GM18868 (cell line): Measurements from ENCODE around the gene ABCC10.
"Not testable (repeated sequence)": the region's sequence is repeated elsewhere in the genome, so short reads cannot be mapped to it uniquely, and the experiment has no call there.

Experiments used
- ATAC-seq: cut with Tn5 transposase; IDR thresholded peaks from one replicate; pipeline ENCODE4 v1.9.1; 2021; ENCODE audit warnings: mild to moderate bottlenecking, moderate library complexity; ENCODE audit not compliant: unreplicated experiment

ABCC10 gene

DNA sequence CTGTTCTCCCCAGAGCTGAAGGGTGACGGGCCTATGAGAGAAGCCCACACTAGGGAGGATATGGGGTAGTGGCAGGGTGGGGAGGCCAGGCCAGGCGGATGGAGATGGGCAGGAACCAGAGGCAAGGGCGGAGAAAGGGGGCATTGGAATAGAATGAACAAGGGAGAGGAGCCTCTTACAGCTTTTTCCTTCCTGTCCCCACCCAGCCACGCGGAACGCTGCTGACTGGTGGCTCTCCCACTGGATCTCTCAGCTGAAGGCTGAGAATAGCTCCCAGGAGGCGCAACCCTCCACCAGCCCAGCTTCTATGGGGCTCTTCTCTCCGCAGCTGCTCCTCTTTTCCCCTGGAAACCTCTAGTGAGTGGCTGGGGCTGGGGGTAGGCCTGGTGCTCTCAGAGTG lies 17.2 kb downstream of the ABCC10 start:
- no peak for ATAC-seq

DNA sequence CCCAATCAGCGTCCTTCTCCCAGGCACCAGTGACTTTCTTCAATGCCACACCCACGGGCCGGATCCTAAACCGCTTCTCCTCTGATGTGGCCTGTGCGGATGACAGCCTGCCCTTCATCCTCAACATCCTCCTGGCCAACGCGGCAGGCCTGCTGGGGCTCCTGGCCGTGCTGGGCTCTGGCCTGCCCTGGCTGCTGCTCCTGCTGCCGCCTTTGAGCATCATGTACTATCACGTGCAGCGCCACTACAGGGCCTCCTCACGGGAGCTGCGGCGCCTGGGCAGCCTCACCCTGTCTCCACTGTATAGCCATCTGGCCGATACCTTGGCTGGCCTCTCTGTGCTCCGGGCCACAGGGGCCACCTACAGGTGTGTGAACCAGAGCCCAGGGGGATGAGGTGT lies 18.2 kb downstream of the ABCC10 start:
- no peak for ATAC-seq

DNA sequence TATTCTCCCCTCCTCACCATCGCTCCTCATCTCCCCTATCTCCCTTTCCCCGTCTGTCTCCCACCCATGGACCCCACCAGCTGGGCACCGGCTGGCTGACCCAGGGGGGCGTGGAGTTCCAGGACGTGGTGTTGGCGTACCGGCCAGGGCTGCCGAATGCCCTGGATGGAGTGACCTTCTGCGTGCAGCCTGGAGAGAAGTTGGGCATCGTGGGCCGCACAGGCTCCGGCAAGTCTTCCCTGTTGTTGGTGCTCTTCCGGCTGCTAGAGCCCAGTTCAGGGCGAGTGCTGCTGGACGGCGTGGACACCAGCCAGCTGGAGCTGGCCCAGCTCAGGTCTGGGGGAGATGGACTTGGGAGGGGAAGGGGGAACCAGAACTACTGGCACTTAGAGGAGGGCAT lies 20.3 kb downstream of the ABCC10 start:
- ATAC-seq = no peak

DNA sequence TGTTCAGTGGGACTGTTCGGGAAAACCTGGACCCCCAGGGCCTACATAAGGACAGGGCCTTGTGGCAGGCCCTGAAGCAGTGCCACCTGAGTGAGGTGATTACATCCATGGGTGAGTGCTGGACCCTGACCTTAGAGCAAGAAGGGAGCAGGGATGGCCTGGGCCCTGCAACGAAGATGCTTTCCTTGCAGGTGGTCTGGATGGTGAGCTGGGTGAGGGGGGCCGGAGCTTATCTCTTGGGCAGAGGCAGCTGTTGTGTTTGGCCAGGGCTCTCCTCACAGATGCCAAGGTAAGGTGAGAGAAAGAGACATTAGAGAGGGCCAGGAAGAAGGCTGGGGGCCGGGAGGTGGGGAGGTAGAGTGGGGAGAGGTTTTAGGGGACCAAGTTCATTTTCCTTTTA lies 21.6 kb downstream of the ABCC10 start:
- ATAC-seq = no peak

DNA sequence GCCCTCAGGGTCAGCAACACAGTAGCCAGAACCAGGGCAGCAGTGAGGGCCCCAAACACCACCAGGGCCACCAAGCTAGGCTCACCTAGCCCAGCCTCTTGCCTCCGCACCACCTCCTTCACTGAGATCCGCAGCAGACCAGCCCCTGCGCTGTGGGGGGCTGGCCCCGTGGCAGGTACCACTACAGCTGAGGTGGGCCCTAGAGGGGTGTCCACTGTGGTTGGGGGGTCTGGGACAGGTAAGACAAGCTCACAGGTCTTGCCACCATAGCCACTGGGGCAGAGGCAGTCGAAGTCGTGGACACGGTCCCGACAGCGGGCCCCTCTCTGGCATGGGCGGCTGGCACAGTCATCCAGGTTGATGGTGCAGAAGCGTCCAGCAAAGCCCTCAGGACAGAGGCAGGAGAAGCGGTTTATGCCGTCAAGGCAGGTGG lies 23.4 kb downstream of the ABCC10 start:
- ATAC-seq = no peak

DNA sequence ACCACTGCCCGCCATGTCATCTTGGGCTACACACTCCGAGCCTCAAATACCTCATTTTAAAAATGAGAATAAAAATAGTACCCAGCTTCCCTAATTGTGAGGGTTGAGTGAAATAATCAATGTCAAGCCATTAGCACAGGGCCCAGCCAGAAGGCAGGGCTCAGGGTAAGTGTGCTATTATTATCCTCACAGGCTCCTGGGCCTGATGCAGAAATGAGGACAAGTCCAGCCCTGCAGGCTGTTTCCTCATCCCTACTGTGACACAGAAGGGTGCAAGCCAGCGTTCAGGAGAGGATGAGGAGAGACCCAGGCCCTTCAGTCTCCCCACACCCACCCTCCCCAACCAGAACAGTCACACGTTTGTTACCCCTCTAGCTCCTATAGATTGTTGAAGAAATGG lies 24.0 kb downstream of the ABCC10 start:
- no peak for ATAC-seq

DNA sequence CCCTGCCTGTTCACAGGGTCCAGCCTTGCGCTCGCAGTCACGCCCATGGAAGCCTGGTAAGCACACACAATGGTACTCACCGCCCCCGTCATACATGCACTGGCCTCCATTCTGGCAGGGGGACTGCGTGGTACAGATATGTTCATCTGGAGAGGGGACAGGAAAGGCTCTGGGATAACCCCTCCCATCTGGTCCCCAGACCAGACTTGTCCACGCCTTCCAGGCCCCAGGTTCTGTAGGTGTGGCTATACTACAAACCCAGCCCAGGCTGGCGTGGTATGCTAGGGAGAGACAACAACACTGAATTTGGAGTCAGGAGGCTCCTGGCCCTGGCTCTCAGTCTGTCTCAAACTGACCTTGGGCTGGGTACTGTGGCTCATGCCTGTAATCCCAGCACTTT lies 24.6 kb downstream of the ABCC10 start:
- no peak for ATAC-seq

DNA sequence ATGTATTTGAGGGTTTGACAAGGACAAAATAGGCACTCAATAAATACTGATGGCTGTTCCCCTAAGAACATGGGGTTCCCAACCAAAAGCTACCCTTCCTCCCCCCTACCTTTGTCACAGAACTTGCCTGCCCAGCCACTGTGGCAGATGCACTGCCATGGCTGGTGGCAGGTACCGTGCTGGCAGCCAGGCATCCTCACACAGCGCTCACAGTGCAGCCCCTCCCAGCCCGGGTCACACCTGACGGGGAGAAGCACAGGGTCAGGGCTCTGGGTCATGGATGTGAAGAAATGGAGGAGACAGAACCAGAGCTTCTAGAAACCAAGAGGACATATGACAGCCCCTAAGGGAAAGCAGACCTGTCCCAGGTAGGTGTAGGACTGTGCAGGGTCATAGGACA lies 25.6 kb downstream of the ABCC10 start:
- ATAC-seq = no peak

DNA sequence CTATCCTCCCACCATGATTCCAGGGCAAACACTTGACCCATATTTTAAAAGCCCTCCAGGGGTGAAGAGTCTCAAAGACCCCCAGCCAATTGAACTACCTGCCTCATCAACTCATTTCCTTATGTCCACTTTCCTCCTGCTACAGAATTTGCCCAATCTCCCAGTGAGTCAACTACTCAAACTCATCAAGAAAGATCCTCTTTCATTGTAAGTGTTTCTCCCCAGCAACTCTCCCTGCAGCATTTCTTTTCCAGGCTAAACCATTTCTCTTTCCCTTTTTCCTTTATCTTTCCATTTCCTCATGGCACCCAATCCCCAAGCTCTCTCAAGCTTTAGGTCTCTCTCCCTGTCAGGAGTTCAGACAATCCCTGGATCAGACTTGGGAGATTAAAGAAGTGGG lies 26.5 kb downstream of the ABCC10 start:
- ATAC-seq = no peak

DNA sequence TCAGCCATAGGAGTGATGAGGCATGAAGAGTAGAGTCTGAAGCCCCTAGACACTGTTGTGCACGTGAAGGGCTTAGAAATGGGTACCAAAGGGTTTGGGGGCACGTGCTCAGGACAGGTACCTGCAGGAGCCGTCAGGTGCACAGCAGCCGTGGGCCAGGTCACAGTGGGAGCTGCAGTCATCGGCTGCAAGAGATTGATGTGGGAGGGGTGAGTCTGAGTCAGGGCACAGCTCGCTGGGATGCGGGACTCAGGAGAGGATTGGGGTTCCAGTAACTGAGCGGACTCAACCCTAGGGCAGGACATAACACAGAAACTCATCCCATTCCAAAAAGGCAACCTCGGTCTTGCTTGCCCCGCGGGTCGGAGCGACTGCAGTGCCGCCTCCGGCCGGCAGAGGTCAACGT lies 27.0 kb downstream of the ABCC10 start:
- peak; percentile 67 for ATAC-seq

DNA sequence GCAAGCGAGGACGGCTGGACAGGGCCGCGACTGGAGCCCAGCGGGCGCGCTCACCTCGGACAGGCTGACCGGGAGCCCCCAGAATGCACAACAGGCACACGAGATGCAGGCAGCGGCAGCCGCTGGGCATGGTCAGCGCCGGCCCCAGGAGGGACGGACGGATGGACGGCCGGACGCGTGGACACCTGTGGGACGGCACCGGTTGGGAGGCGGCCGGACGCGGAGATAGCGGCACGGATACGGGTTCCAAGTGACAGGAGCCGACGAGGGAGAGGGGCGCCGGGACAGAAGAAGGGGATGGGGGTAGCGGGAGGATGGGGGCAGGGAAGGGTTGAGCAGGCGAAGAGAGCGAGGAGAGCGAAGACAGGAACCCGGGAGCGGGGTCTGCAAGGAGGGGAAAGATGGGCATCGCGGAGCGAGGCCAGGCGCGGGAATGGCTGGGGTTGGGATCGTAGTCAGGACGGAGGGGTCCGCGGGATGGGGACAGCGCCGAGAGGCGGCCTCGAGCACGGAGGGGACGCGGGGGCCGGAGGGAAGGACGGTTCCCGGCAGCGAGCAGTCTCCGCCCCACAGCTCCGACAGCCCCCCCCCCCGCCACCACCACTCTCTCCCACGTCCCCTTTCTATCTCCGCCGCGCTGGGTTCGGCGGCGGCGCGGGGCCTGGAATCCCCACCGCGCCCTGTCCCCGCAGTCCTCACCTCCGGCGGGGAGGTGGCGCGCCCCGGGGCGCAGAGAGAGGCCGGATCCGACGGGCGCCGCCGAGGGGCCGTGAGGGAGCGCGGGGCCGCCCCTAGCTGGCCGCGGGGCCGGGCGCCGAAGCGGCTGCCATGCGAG lies 27.6 kb downstream of the ABCC10 start:
- peak; percentile 18 for ATAC-seq

DNA sequence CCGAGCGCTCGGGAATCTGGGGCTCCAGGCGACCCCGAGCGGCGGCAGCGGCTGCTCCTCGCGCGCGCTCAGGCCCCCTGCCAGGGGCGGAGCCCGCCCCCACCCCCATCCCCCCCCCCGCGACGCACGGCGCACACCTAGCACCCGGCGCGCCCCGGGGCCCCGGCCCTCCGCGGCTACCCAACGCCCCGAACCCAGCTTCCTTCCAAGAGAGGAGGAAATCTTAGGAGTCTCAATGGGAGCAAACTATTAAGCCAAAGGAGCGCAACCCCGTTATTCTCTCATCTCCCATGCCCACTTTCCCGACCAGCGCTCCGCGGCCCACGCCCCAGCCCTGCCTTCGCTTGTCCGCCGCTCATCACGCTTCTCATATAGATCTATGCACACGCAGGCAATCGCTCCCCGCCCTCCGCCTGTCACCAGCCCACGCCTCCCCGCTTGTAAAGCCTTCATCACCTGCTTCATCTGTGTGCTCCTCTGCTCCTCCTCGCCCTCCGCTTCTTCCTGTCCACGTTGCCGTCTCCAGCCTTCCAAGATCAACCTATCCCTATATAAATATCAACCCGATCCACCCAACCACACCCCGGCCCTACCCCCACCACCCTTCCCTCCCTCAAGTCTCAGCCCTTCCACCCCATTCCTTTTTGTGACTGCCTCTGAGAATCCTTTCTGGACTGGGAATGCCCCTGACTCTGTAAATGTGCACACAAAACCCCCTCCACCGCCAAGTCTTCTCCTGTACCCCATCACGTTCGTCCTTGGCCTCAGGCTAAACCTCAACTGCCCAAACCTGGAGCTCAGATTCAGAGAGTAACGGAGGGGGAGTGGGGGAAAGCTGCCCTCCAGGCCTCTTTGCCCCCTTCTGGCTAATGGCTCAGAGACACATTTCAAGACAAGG lies 28.4 kb downstream of the ABCC10 start, which contains the start of gene DLK2:
TSS of gene DLK2 (minus strand) at position 18 of the 898 bp plus-strand sequence. CDS start 723 bp downstream, outside the sequence.
- no peak for ATAC-seq

DNA sequence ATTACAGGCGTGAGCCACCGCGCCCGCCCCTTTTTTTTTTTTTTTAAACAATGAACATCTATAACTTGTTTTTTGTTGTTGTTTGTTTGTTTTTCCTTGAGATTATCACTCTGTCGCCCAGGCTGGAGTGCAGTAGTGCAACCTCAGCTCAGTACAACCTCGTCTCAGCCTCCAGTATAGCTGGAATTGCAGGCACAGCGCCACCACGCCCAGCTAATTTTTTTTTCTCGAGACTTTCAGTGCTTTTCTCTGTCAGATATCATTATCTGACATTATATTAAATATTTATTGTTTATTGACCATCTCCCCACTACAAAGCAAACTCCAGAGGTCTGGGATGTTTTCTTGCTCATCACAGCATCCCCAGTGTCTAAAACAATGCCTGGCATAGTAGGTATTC lies 30.3 kb downstream of the ABCC10 start:
- ATAC-seq = no peak

DNA sequence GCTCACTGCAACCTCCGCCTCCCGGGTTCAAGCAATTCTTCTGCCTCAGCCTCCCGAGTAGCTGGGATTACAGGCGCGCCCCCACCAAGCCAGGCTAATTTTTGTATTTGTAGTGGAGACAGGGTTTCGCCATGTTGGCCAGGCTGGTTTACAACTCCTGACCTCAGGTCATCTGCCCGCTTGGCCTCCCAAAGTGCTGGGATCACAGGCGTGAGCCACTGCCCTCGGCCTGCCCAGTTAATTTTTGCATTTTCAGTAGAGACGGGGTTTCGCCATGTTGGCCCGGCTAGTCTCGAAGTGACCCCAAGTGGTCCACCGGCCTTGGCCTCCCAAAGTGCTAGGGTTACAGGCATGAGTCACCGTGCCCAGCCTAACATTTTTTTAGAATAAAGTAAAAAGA lies 30.8 kb downstream of the ABCC10 start:
- not testable (repeated sequence) for ATAC-seq

DNA sequence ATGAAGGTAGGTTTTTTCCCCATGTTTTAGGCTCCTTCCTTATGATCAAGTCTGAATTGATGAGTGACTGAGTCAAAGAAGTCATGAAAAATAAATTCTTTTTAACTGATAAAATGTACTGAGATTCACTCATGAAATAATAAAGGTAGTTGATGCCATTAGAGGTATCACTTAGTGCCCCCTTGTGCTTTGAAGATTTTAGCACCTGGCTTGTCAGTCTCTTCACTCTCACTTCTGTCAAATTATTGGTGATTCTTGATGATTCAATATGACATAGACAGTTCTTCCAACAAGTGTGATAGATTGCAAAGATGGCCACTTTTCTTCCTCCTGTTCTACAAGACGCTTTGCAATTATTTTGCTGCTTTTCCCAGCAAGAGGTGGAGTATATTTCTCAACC lies 32.2 kb downstream of the ABCC10 start:
- ATAC-seq = no peak

DNA sequence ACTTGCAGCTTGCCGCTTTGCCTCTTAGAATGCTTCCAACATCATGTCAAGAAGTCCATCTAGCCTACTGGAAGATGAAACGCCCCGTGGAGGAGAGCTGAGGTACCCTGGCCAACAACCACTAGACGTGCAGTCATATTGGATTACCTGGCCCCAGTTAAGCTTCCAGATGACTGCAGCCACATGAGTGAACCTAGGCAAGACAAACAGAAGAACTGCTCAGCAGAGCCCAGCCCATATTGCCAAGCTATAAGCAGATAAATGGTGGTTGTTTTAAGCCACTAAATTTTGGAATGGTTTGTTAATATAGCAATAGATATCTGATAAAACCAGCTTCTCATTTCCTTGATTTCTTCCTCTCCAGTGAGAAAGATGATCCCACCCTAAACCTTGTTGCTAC lies 32.7 kb downstream of the ABCC10 start:
- no peak for ATAC-seq

DNA sequence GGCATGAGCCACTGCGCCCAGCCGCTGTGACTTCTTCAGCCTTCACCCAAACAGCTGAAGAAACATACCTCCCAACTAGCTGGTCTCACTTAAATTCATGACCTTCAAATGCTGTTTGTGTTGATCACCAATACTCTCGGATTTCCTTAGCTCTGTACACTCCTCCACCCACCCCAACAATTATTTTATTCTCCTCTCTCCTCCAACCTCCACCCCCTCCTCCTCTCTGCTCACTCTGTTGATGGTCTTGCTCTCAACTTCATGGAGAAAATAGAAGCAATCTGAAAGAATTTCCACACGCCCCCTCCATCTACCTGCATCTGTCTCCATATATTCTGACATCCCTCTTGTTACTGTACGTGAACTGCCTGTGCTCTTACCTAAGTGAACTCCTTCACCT lies 34.6 kb downstream of the ABCC10 start:
- ATAC-seq = no peak

DNA sequence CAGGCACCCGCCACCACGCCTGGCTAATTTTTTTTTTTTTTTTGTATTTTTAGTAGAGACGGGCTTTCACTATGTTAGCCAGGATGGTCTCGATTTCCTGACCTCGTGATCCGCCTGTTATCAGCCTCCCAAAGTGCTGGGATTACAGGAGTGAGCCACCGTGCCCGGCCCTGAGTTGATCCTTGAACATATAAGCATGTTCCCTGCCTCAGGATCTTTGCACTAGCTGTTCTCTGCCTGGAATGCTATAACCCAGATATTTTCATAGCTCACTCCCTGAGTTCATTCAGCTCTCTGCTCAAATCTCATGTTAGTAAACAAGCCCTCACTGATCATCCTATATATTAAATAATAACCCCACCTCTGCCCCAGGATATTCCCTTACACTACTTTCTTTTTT lies 37.0 kb downstream of the ABCC10 start:
- ATAC-seq = no peak

DNA sequence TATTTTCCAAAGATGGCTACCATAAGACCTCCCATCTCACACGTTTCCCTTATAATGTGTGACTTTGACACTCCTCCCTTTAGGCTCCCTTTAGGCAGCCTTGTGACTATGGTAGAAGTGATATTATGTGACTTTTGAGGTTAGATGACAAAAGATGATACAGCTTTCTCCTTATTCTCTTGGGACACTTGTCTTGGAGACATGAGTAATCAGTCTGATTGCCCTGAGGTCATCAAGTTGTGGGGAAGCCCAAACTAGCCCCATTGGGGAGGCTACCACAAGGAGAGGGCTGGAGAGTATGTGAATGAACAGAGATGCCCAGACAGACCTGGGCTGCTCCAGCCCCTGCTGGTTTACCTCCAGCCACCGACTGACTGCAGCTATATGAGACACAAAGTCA lies 38.6 kb downstream of the ABCC10 start:
- no peak for ATAC-seq

DNA sequence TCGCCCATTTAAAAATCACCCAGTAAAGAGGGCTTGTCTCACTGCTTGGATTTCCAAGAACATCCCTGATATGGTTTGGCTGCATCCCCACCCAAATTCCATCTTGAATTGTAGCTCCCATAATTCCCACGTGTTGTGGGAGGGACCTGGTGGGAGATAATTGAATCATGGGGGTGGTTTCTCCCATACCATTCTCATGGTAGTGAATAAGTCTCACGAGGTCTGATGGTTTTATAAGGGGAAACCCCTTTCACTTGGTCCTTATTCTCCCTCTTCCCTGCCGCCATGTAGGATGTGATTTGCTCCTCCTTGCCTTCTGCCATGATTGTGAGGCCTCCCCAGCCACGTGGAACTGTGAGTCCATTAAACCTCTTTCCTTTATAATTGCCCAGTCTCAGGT lies 39.9 kb downstream of the ABCC10 start:
- ATAC-seq = not testable (repeated sequence)

DNA sequence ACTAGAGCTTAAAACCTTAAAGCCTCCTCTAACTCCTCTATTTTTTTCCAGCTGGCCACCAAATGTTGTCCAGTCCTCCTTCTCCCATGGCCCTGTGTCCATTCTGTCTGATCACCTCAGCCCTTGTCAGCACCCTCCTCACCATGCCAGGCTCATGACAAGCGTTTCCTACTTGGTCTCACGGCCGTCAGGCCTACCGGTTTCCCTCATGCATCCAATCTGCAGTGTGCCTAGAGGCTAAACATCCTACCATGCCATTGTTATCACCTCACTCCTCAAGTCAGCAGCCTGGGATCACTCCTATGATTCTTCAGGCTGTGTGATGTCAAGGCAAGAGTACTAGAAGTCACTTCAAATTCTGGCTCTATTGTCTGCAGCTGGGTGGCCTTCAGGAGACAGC lies 40.4 kb downstream of the ABCC10 start:
- ATAC-seq = no peak

DNA sequence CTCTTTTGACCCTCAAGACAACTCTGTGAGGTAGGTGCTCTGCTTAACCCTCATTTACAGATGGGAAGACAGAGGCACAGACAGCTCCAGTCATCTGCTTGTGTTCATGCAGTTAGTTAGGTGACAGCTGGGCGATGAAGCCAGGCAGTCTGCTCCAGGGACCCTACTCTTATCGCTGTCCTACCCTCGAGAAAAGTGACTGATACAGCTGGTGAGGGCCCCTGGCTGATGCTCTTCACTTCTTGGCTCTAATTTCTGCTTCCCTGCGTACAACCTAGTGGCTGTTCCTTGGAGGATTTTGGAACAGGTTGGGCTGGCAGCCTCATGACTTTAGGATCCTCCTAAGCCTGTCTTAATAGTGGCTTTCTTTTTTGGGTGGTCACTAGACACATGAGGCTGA lies 40.9 kb downstream of the ABCC10 start:
- ATAC-seq = no peak
